HG03469 (cell line): ENCODE results near the gene CITED4.

Experiments
- ATAC-seq: cut with Tn5 transposase; IDR thresholded peaks from one replicate; pipeline ENCODE4 v1.9.1; 2021; ENCODE audit warnings: mild to moderate bottlenecking, moderate library complexity, moderate number of reproducible peaks; ENCODE audit not compliant: unreplicated experiment

CITED4 gene

GRCh38 chr1:40817791-40818263 is 44.3 kb downstream of the CITED4 start:
- ATAC-seq = no peak

DNA sequence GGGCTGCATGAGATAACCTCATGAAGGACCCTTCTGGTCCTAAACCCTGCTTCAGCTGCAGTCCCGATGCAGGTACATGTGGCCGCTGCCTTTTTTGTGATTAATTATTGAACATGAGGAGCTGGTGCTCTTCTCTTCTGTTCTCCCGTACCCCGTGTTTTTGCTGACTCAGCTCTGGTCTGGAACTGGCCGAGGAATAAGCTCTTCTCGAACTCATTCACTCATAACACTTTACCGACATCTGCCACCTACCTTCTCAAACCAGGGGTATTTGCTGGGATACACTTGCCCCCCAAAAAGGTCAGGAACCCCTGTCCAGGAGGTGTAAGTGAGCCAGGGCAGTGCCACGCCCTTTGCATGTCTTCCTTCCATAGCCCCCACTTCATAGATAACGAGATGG is 46.7 kb downstream of the CITED4 start:
- ATAC-seq = no peak
